OCI-M1 (cell line): ENCODE measurements around the gene XNDC1N.
A peak's percentile ranks its signal among the peaks of the same experiment; 100 is the strongest.
"Not testable (repeated sequence)": the region's sequence is repeated elsewhere in the genome, so short reads cannot be mapped to it uniquely, and the experiment has no call there.

ENCODE experiments used
- DNase-seq: peaks from one replicate; lab custom pipeline; 2025; lab: John Stamatoyannopoulos, UW

Gene XNDC1N

GRCh38 chr11:71933141-71933933, 4.9 kb upstream of the XNDC1N start:
- no peak for DNase-seq

DNA sequence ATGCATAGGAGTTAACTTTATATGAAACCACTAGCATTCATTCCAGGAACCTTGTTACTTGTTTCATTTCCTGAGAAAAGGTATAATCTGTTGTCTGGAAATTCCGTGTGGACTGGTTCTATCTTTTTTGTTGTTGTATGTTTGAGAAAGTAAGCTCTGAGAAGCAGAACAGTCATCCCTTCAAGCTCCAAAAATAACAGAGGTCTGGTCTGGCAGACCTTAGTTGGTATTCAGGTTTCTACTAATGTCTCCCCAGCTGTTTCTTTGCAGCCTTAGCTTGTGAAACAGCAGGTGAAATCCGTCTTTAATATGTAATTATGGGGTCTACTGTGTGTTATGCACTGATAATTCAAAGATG, 2.8 kb upstream of the XNDC1N start:
- no peak for DNase-seq

DNA sequence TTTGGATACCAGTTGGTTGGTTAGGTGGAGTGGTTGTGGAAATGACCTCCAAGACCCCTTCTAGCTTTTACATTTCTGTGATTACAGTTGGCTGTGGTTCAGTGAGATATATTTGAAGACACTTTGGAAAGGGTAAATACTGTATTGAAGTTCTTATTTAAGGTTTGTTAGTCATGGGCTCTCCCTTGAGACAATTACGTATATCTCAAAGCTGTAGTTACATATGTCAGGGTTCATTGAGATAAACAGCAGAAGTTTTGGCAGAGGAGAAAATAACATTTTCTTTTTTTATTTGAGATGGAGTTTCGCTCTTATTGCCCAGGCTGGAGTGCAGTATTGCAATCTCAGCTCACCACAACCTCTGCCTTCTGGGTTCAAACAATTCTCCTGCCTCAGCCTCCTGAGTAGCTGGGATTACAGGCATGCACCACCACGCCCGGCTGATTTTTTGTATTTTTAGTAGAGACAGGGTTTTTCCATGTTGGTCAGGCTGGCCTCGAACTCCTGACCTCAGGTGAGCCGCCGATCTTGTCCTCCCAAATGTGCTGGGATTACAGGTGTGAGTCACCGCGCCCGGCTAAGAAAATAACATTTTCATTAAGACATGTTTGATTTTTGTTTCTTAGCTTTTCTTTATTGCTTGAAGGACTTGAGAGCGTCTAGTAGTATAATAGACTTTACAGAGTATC, 2.3 kb upstream of the XNDC1N start:
- no peak for DNase-seq

DNA sequence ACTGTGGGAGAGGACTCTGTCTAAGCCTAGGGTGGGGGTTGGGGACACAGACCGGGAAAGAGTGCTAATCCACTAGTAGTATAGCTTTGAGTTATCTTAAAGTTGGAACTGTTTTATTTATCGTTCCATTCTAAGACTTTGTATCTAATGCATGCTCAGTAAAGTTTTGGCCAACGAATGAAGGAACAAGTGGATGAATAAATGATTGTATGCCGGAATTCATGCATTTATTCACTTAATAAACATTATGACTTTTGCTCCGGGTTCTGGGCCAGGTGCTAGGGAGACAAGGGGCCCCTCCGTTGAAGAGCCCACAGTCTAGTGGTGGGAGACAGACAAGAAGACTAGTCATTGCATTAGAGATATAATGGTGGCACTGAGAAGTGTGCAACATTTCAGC, 1.1 kb upstream of the XNDC1N start:
- no peak for DNase-seq

GRCh38 chr11:71928737-71929443, 496 bp upstream of the XNDC1N start, which contains the start of gene RNF121:
Gene RNF121 (plus strand): TSS chr11:71929046. CDS start chr11:71929062, 16 bp downstream.
- DNase-seq: peak; percentile 100

DNA sequence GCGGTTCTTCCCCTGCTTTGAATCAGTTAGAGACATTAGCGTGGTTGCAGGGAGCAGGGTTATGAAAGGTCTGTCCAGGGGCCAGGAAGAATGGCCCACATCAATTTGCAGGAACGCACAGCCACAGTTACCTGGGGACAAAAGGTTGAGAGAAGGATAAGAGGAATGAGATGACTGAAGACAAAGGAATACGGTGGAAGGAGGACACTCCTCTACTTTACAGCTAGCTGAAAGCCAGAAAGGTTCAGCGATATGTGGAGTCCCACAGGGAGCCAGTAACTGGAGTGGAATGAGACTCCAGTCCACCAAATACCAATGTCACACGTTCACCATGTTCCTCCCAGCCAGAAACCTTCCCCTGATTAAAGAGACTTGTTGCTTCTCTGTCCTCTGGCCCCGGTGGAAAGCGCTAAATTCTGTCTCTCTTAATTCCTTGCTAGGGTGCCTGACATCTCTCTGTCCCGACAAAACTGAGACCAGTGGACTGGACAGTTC, 10.7 kb downstream of the XNDC1N start:
- DNase-seq: no peak

- DNase-seq: no peak
Observed at GRCh38 chr11:71914617-71915189, 13.7 kb downstream of the XNDC1N start.

DNA sequence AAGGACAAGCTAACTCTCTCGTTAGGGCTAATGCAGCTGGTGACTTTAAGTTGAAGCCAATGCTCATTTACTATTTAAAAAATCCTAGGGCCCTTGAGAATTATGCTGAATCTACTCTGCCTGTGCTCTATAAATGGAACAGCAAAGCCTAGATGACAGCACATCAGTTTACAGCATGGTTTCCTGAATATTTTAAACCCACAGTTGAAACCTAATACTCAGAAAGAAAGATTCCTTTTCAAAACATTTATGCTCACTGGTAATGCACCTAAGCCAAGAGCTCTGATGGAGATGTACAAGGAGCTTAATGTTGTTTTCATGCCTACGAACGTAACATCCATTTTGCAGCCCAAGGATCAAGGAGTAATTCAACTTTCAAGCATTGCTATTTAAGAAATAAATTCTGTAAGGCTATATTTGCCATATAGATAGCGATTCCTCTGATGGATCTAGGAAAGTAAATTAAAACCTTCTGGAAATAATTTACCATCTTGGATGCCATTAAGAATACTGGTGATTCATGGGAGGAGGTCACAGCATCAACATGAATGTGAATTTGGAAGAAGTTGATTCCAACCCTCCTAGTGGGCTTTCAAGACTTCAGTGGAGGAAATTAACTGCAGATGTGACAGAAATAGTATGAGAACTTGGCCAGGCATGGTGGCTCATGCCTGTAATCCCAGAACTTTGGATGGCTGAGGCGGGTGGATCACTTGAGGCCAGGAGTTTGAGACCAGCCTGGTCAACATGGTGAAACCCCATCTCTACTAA, 14.5 kb downstream of the XNDC1N start:
- no peak for DNase-seq

GRCh38 chr11:71911986-71912340, 16.4 kb downstream of the XNDC1N start:
- DNase-seq: not testable (repeated sequence)

GRCh38 chr11:71911321-71911985, 16.9 kb downstream of the XNDC1N start:
- peak; percentile 32 for DNase-seq

GRCh38 chr11:71910775-71911174, 17.6 kb downstream of the XNDC1N start:
- not testable (repeated sequence) for DNase-seq

GRCh38 chr11:71908218-71908617, 20.2 kb downstream of the XNDC1N start:
- no peak for DNase-seq

- DNase-seq: not testable (repeated sequence)
Observed at GRCh38 chr11:71901137-71901536, 27.3 kb downstream of the XNDC1N start.

GRCh38 chr11:71895961-71896360, 32.4 kb downstream of the XNDC1N start:
- DNase-seq: no peak

GRCh38 chr11:71889181-71889872, 39.1 kb downstream of the XNDC1N start:
- DNase-seq: not testable (repeated sequence)

GRCh38 chr11:71888335-71889010, 39.9 kb downstream of the XNDC1N start:
- not testable (repeated sequence) for DNase-seq

GRCh38 chr11:71885806-71886205, 42.6 kb downstream of the XNDC1N start:
- not testable (repeated sequence) for DNase-seq
